ENCODE data around the gene DNASE2.
A peak's percentile ranks its signal among the peaks of the same experiment; 100 is the strongest.
"Not testable (repeated sequence)": the region's sequence is repeated elsewhere in the genome, so short reads cannot be mapped to it uniquely, and the experiment has no call there.

The DNASE2 gene

GRCh38 chr19:12881172-12881808, at the start of gene DNASE2:
TSS of gene DNASE2 (minus strand) at chr19:12881449. CDS start at chr19:12881375, 74 bp downstream.
- DNase-seq: peak; percentile 89 to 93

GRCh38 chr19:12930002-12930645, 48.9 kb upstream of the DNASE2 start:
- no peak for DNase-seq

- no peak for DNase-seq
Measured at GRCh38 chr19:12924621-12925310, 43.5 kb upstream of the DNASE2 start.

GRCh38 chr19:12922959-12923358, 41.7 kb upstream of the DNASE2 start:
- DNase-seq: no peak

GRCh38 chr19:12921047-12921446, 39.8 kb upstream of the DNASE2 start:
- no peak for DNase-seq

GRCh38 chr19:12918253-12918652, 37.0 kb upstream of the DNASE2 start:
- DNase-seq: no peak

- DNase-seq: not testable (repeated sequence)
Measured at GRCh38 chr19:12915860-12916259, 34.6 kb upstream of the DNASE2 start.

GRCh38 chr19:12913851-12914690, 32.8 kb upstream of the DNASE2 start:
- DNase-seq: peak; percentile 65 to 69

GRCh38 chr19:12913011-12913561, 31.8 kb upstream of the DNASE2 start:
- no peak for DNase-seq

GRCh38 chr19:12912571-12912970, 31.3 kb upstream of the DNASE2 start:
- DNase-seq: no peak

- DNase-seq: no peak
Measured at GRCh38 chr19:12907166-12907565, 25.9 kb upstream of the DNASE2 start.

- DNase-seq: no peak
Measured at GRCh38 chr19:12899891-12900518, 18.8 kb upstream of the DNASE2 start.

- DNase-seq: no peak
Measured at GRCh38 chr19:12896460-12896859, 15.2 kb upstream of the DNASE2 start.

- no peak for DNase-seq
Measured at GRCh38 chr19:12893582-12893981, 12.3 kb upstream of the DNASE2 start.

- no peak for DNase-seq
Measured at GRCh38 chr19:12891553-12892021, 10.3 kb upstream of the DNASE2 start.

GRCh38 chr19:12890787-12891552, 9.7 kb upstream of the DNASE2 start, which contains the start of gene GCDH:
TSS of gene GCDH (plus strand) at chr19:12891160. CDS start at chr19:12891305, 145 bp downstream.
- DNase-seq: peak; percentile 98 to 99

- not testable (repeated sequence) for DNase-seq
Measured at GRCh38 chr19:12890299-12890786, 9.1 kb upstream of the DNASE2 start.

- no peak for DNase-seq
Measured at GRCh38 chr19:12888006-12888603, 6.9 kb upstream of the DNASE2 start.

GRCh38 chr19:12886969-12887747, 5.9 kb upstream of the DNASE2 start, which contains the start of gene KLF1:
TSS of gene KLF1 (minus strand) at chr19:12887201. CDS start at chr19:12887140, 61 bp downstream.
- DNase-seq: no peak

GRCh38 chr19:12886651-12886968, 5.4 kb upstream of the DNASE2 start:
- DNase-seq: no peak

Data from CD4-positive, alpha-beta T cell treated with Interleukin-4 for 1 hour (primary cell).